H1 (cell line): ENCODE data around the gene RESF1.

Experiments
- EZH2 ChIP-seq: fragments of 200-600 bp; sonication (generic); IDR thresholded peaks from 2 replicates; pipeline ENCODE4 v1.7.1; 2012; ENCODE audit warnings: low read depth, mild to moderate bottlenecking, moderate library complexity, low read length, inconsistent platforms; ENCODE audit not compliant: severe bottlenecking
- HDAC6 ChIP-seq: IDR thresholded peaks from one replicate; pipeline ENCODE4 v1.7.1; 2012; ENCODE audit warnings: low read depth, mild to moderate bottlenecking, inconsistent platforms, low read length, moderate library complexity
- NANOG ChIP-seq: IDR thresholded peaks from 2 replicates; pipeline ENCODE4 v1.6.1; 2011; ENCODE audit warnings: low read length, low read depth, mild to moderate bottlenecking, inconsistent platforms; ENCODE audit not compliant: insufficient read depth, poor library complexity, severe bottlenecking
- POLR2AphosphoS5 ChIP-seq: IDR thresholded peaks from 2 replicates; pipeline ENCODE4 v1.6.1; 2011; ENCODE audit warnings: low read depth, low read length
- RFX5 ChIP-seq: IDR thresholded peaks from 2 replicates; pipeline ENCODE4 v1.6.1; 2011; ENCODE audit warnings: low read depth, low read length, improper control_type of control experiment, borderline replicate concordance
- RXRA ChIP-seq: IDR thresholded peaks from 2 replicates; pipeline ENCODE4 v1.6.1; 2011; ENCODE audit warnings: low read depth, mild to moderate bottlenecking, low read length, moderate library complexity; ENCODE audit not compliant: insufficient read depth
- TAF1 ChIP-seq: IDR thresholded peaks from 2 replicates; pipeline ENCODE4 v1.6.1; 2011; ENCODE audit warnings: mild to moderate bottlenecking, low read depth, low read length
- TAF7 ChIP-seq: optimal IDR thresholded peaks from 2 replicates; pipeline ENCODE3; 2011; ENCODE audit warnings: low read depth, mild to moderate bottlenecking, inconsistent platforms, low read length, moderate library complexity, borderline replicate concordance
- TF ChIP-seq, protein P1 (sequence below), 3 experiments: IDR thresholded peaks; 1 replicate in 2 of 3; 2 replicates in 1 of 3; pipeline versions ENCODE4 v1.5.1 to v1.6.1; 2011; ENCODE audit warnings: low read length in 3 of 3, mild to moderate bottlenecking in 3 of 3, inconsistent platforms in 2 of 3, low read depth in 1 of 3, moderate library complexity in 1 of 3; ENCODE audit not compliant: insufficient read depth in 1 of 3; ENCODE audit errors: control extremely low read depth in 1 of 3
- TF ChIP-seq, protein P2 (sequence below): IDR thresholded peaks from 2 replicates; pipeline ENCODE4 v1.6.1; 2012; ENCODE audit warnings: inconsistent platforms
- TF ChIP-seq, protein P3 (sequence below): IDR thresholded peaks from 2 replicates; pipeline ENCODE4 v1.6.1; 2011; ENCODE audit warnings: low read length, improper control_type of control experiment

DNA sequence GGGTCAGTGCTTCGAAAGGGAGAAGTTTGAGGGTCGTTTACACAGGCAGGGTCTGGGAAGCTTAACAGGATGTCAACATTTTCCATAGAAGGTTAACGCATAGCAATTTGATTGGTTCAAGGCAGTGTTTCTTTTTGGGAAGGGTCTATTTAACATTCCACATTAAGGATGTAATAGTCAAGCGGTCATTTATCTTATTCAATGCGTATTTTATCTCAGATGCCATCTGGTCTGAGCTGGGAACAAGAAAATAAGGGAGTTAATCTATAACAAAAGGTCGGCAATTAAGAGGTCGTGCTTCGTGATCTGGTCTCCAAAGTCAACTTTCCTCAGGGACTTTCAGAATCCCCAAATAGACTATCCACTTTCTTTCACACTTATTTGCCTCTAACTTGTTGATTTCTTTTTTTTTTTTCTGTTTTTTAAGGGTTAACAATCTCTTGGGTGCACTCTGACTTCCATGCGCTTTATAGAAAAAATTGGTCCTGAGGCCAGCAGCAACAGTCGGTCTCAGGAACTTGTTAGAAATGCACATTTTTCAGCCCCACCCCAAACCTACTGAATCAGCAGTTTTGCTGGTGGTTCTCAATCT is 550 bp upstream of the RESF1 start:
- no peak for TF ChIP-seq POLR2AphosphoS5
- TF ChIP-seq, protein P1, sequence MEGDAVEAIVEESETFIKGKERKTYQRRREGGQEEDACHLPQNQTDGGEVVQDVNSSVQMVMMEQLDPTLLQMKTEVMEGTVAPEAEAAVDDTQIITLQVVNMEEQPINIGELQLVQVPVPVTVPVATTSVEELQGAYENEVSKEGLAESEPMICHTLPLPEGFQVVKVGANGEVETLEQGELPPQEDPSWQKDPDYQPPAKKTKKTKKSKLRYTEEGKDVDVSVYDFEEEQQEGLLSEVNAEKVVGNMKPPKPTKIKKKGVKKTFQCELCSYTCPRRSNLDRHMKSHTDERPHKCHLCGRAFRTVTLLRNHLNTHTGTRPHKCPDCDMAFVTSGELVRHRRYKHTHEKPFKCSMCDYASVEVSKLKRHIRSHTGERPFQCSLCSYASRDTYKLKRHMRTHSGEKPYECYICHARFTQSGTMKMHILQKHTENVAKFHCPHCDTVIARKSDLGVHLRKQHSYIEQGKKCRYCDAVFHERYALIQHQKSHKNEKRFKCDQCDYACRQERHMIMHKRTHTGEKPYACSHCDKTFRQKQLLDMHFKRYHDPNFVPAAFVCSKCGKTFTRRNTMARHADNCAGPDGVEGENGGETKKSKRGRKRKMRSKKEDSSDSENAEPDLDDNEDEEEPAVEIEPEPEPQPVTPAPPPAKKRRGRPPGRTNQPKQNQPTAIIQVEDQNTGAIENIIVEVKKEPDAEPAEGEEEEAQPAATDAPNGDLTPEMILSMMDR (IDR thresholded peaks at IDR 0.05; ENCODE audit: control extremely low read depth in 1 of 3, insufficient read depth in 1 of 3, low read depth in 1 of 3, low read length in 3 of 3) = no peak
- TF ChIP-seq, protein P2, sequence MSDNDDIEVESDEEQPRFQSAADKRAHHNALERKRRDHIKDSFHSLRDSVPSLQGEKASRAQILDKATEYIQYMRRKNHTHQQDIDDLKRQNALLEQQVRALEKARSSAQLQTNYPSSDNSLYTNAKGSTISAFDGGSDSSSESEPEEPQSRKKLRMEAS = no peak
- TF ChIP-seq NANOG = no peak
- no peak for TF ChIP-seq TAF1
- TF ChIP-seq RXRA = no peak
- no peak for TF ChIP-seq HDAC6
- TF ChIP-seq EZH2 = no peak
- TF ChIP-seq, protein P3, sequence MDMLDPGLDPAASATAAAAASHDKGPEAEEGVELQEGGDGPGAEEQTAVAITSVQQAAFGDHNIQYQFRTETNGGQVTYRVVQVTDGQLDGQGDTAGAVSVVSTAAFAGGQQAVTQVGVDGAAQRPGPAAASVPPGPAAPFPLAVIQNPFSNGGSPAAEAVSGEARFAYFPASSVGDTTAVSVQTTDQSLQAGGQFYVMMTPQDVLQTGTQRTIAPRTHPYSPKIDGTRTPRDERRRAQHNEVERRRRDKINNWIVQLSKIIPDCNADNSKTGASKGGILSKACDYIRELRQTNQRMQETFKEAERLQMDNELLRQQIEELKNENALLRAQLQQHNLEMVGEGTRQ = no peak
- TF ChIP-seq TAF7 = no peak
- TF ChIP-seq RFX5 = no peak
